HFFc6 (cell line): ENCODE measurements around the gene VSNL1. TPM values are rescaled to one million over a fixed set of nuclear protein-coding genes. Genes with fewer than 3 reads are reported as not detected.

Source experiments
- DNase-seq: peaks from one replicate; pipeline ENCODE4 v3.0.0-alpha.2; 2018
- H3K27ac Mint-ChIP-seq: 2 replicates; pipeline ENCODE4 v1.8.0; 2020; ENCODE audit warnings: mild to moderate bottlenecking, mixed read lengths
- H3K27me3 Mint-ChIP-seq: 2 replicates; pipeline ENCODE4 v1.8.0; 2021; ENCODE audit warnings: mild to moderate bottlenecking, moderate library complexity, mixed read lengths; ENCODE audit not compliant: insufficient read depth
- H3K36me3 Mint-ChIP-seq: 2 replicates; pipeline ENCODE4 v1.8.0; 2021; ENCODE audit warnings: low read depth, mixed read lengths
- H3K4me1 Mint-ChIP-seq: 2 replicates; pipeline ENCODE4 v1.8.0; 2020; ENCODE audit warnings: low read depth, mixed read lengths
- H3K4me3 Mint-ChIP-seq: 2 replicates; pipeline ENCODE4 v1.8.0; 2020; ENCODE audit warnings: mild to moderate bottlenecking, moderate library complexity, mixed read lengths
- H3K9me3 Mint-ChIP-seq: 2 replicates; pipeline ENCODE4 v1.8.0; 2020; ENCODE audit warnings: mild to moderate bottlenecking, mixed read lengths
- total RNA-seq, 6 experiments: library from RNA; stranded (reverse); fragmentation: NEBNext Ultra II Directional; extraction: Animal tissue kit (Norgen Biotek cat#: 25700); gene quantifications; 2 replicates in 1 of 6; 3 replicates in 5 of 6; pipeline ENCODE4 v1.2.3, GENCODE V29; 2021
- TF ChIP-seq, protein P1 (sequence below): fragments of 200-600 bp; sonication (generic); IDR thresholded peaks from 2 replicates; pipeline ENCODE4 v1.5.0; 2021; ENCODE audit warnings: antibody characterized with exemption, mild to moderate bottlenecking

The VSNL1 gene
- total RNA-seq, 6 experiments from 2014 or later = not detected

DNA sequence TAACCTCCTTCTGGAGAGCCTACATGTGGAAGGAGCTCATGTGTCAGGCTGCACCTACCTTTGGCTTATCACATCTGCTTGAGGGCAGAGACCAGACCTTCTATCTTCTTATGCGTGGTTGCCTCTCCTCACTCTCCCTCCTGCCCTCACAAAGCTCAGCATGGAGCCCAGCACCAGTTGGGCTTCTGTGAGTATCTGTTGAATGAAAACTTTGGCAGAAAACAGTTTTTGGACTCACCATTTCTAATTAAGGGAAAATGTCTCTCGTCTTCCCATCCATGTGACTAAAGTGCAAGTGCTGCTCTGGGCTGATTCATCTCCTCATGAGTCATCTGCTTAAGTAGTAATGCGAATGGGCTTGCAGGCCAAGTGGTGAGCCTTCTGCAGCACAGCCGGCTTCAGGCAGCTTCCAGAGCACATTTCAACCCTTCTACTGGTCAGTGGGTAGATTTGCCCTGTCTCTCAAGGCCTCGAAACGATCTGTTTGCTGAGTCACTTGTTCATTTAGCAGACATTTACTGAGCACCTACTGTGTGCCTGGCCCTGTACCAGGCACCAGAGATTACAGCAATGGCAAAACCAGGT, 102.6 kb downstream of the VSNL1 start:
- TF ChIP-seq, protein P1, sequence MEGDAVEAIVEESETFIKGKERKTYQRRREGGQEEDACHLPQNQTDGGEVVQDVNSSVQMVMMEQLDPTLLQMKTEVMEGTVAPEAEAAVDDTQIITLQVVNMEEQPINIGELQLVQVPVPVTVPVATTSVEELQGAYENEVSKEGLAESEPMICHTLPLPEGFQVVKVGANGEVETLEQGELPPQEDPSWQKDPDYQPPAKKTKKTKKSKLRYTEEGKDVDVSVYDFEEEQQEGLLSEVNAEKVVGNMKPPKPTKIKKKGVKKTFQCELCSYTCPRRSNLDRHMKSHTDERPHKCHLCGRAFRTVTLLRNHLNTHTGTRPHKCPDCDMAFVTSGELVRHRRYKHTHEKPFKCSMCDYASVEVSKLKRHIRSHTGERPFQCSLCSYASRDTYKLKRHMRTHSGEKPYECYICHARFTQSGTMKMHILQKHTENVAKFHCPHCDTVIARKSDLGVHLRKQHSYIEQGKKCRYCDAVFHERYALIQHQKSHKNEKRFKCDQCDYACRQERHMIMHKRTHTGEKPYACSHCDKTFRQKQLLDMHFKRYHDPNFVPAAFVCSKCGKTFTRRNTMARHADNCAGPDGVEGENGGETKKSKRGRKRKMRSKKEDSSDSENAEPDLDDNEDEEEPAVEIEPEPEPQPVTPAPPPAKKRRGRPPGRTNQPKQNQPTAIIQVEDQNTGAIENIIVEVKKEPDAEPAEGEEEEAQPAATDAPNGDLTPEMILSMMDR = no peak
- Mint-ChIP-seq H3K27me3 (no peaks in the 10 kb centered on the region; the same call in none of the 2 replicates), H3K36me3 (no peaks in the 10 kb centered on the region), H3K9me3 (no peaks in the 10 kb centered on the region), H3K4me3 (peak overlapping the region; percentile 41), H3K4me1 (peaks cover 44% of the 10 kb centered on the region), H3K27ac (peak overlapping the region; percentile 88)
- peak; percentile 93 for DNase-seq

- TF ChIP-seq, protein P1 = no peak
- no peaks in the 10 kb centered on the region for H3K27me3 Mint-ChIP-seq
- no peaks in the 10 kb centered on the region for H3K36me3 Mint-ChIP-seq
- H3K27ac Mint-ChIP-seq = peak overlapping the region; percentile 36; the same call in 1 of the 2 replicates
- no peaks in the 10 kb centered on the region for H3K9me3 Mint-ChIP-seq
- peaks cover 44% of the 10 kb centered on the region for H3K4me1 Mint-ChIP-seq
- no peak overlapping the region for H3K4me3 Mint-ChIP-seq
- no peak for DNase-seq
Observed at GRCh38 chr2:17644997-17645720, 104.7 kb downstream of the VSNL1 start.

DNA sequence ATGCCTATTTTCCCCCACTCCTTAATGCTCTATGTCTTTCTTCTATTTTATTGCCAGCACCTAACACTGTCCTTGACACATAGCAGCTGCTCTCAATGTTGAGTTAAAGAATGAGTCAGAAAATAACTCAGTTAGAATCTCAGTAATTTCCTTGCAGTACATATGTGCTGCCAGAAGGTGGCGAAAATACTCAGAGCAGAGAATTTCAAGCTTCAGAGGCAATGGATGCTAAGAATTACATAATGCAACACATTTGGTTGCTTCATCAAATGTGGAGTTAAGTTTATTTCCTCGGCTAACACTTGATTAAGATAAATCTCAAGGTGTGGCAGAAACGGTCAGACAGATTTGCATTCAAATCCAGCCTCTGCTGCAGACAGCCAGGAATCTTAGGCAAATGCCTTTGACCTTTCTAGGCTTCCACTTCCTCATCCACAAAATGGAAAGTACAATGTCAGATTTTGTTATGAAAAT, 105.6 kb downstream of the VSNL1 start:
- Mint-ChIP-seq H3K27me3 (no peaks in the 10 kb centered on the region), H3K36me3 (no peaks in the 10 kb centered on the region), H3K9me3 (no peaks in the 10 kb centered on the region), H3K4me3 (no peak overlapping the region), H3K4me1 (peaks cover 44% of the 10 kb centered on the region), H3K27ac (peak overlapping the region; percentile 14; the same call in 1 of the 2 replicates)
- peak; percentile 81 for DNase-seq
- TF ChIP-seq, protein P1 = peak; percentile 92

GRCh38 chr2:17646838-17647701, 106.6 kb downstream of the VSNL1 start:
- Mint-ChIP-seq H3K36me3 (no peaks in the 10 kb centered on the region), H3K4me3 (no peak overlapping the region), H3K27ac (no peak overlapping the region), H3K9me3 (no peaks in the 10 kb centered on the region), H3K4me1 (peaks cover 44% of the 10 kb centered on the region), H3K27me3 (no peaks in the 10 kb centered on the region)
- no peak for DNase-seq
- TF ChIP-seq, protein P1 = no peak

DNA sequence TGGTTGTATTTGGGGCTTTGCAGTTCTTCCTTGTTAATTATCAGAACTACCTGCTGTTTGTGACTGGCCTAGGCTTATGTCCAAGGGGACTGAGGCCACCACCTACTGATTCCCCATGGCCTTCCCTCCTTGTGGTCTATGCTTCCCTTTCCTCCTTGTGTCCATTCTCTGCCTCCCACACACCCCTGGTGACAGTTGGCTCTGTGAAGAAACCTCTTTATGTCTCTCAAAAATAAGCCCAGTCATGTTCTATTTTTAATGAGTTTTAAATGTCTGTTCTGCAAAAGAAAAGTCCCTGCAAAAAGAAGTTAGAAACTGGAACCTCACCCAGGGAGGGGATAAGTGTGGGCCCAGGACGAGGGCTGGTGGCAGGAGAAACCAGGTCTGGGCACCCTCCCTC, 108.1 kb downstream of the VSNL1 start:
- TF ChIP-seq, protein P1 = no peak
- no peaks in the 10 kb centered on the region for H3K9me3 Mint-ChIP-seq
- no peaks in the 10 kb centered on the region for H3K27me3 Mint-ChIP-seq
- H3K4me1 Mint-ChIP-seq = peaks cover 31% of the 10 kb centered on the region
- no peaks in the 10 kb centered on the region for H3K36me3 Mint-ChIP-seq
- H3K4me3 Mint-ChIP-seq = no peak overlapping the region
- no peak for DNase-seq
- no peak overlapping the region for H3K27ac Mint-ChIP-seq
